DOHH2 (cell line): Measurements from ENCODE around the gene CLEC1A.

Experiments used
- CTCF ChIP-seq: fragments of 200-600 bp; sonication (generic); IDR thresholded peaks from one replicate; pipeline ENCODE4 v1.5.1; 2014; ENCODE audit warnings: antibody characterized with exemption, mild to moderate bottlenecking, low read depth, low read length; ENCODE audit not compliant: poor library complexity, severe bottlenecking
- EZH2phosphoT487 ChIP-seq: fragments of 200-600 bp; sonication (generic); IDR thresholded peaks from 2 replicates; pipeline ENCODE4 v1.6.1; 2017; ENCODE audit warnings: borderline replicate concordance, mild to moderate bottlenecking, antibody characterized with exemption, low read length, moderate library complexity, mixed read lengths

- TF ChIP-seq CTCF (no peak), EZH2phosphoT487 (no peak)
These were observed 23.9 kb upstream of the CLEC1A start for GRCh38 chr12:10122689-10123088.
